ENCODE data around the gene RUVBL1.
A peak's percentile ranks its signal among the peaks of the same experiment; 100 is the strongest.

DNA sequence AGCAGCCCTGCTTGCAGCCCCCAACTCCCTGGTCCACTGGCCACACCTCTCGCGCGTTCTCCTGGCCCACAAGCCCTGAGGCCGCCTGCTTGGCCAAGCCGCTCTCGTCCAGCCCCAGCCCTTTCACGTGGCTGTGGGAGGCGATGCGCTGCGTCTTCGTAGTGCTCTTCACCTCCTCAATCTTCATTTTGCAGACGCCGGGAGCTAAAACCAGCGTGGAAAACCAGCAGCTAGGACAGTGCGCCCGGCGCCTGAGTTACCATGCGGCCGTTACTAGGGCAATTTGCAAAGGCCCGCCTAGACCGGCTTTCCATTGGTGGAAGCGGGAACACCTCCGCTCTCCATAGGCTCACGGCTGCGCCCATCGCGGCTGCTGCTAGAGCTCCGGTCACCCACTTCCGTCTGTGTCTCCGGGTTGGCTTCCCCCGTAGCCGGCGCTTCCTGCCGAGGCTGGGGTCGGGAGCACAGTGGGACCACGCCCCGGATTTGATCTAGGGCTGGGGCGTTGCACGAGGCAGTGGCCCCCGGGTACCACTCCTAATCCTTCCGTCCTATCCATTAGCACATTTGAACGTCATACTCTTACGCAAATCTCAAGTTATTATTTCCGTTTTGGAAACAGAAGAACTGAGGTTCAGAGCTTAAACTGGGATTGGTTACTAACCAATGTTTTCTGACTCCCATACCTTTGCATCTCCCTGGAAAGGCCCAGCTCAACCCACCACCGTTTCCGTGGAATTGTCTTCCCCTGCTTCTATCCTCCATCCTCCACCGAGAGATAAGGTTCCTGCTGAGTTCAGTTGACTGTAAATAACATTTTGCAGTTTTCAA lies at the start of gene RUVBL1:
- peak; percentile 39 to 48 for TF ChIP-seq POLR2A (IDR thresholded peaks at IDR 0.05)
- TF ChIP-seq, protein P1, sequence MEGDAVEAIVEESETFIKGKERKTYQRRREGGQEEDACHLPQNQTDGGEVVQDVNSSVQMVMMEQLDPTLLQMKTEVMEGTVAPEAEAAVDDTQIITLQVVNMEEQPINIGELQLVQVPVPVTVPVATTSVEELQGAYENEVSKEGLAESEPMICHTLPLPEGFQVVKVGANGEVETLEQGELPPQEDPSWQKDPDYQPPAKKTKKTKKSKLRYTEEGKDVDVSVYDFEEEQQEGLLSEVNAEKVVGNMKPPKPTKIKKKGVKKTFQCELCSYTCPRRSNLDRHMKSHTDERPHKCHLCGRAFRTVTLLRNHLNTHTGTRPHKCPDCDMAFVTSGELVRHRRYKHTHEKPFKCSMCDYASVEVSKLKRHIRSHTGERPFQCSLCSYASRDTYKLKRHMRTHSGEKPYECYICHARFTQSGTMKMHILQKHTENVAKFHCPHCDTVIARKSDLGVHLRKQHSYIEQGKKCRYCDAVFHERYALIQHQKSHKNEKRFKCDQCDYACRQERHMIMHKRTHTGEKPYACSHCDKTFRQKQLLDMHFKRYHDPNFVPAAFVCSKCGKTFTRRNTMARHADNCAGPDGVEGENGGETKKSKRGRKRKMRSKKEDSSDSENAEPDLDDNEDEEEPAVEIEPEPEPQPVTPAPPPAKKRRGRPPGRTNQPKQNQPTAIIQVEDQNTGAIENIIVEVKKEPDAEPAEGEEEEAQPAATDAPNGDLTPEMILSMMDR (IDR thresholded peaks at IDR 0.05 in 4 of 5, conservative IDR thresholded peaks at IDR 0.05 in 1 of 5), result no peak

Data from gastrocnemius medialis (tissue), 4 donors.